NK-92 treated with Interleukin-12 subunit alpha and Interleukin-12 subunit beta, amount 100 ng/mL, for 24 hours (cell line): Measurements from ENCODE around the gene KNDC1.

Experiments
- DNase-seq: peaks from one replicate; lab custom pipeline; 2025; lab: John Stamatoyannopoulos, UW

Gene KNDC1

DNA sequence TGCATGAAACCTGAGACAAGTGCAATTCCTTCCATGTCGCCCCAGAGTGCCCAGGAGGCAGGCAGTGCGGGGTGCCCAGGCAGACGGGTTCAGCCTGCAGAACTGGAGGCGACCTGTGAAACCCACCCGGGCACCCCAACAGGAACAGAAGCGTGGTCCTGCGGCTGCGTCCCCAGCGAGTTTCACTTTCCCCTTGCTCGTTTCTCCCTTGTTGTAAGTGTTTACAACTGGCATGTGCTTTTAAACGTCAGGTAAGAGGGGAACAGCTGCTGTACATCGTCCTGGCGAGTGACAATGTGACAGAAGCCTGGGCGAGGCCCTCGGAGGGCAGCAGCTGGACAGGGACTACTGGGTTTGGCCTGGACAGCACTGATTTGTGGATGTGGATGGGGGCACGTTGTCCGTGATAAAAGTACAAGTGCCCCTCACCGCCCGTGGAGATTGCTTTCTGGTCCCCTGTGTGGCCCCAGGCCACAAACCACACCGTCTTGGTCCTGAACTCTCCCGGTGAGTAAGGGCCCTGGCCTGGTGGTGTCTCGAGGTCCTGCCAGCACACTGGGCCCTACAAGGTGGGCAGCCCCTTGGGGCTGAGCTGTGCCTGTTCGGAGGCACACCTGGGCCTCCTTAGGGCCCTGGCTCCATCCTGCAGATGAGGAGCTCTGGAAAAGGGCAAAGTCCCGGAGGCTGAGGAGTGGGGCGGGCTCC, 81.6 kb downstream of the KNDC1 start:
- DNase-seq, result no peak

DNA sequence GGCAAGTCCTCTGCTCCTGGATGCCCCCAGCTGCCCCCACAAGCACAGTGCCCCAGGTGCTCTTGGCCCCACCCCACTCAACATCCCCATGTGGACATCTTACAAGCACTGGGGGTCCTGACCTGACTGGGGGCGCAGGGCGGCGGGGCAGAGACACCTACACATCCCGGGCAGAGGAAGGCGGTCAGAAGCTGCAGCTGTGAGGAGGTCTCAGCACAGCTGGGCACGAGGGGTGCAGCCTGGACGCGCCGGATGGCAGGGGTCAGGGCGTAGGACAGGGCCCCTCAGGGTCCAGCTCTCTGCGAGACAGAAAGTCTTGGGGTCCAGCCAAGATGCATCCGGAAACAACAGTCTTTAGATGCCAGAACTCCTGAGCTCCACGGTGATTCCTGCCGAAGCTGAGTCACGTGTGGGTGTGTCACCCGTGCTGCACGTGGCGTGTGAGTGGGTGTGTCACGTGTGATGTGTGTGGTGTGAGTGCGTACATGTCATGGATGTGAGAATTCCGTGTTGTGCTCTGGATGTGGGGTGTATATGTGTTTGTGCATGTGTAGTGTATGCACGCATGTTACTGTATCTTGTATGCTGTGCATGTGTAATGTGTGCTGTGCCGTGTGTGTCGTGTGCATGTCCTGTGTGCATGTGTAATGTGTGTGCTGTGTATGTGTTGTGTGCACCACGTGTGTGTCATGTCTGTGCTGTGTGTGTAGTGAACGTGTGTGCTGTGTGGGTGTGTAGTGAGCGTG, 82.8 kb downstream of the KNDC1 start:
- DNase-seq, result no peak

DNA sequence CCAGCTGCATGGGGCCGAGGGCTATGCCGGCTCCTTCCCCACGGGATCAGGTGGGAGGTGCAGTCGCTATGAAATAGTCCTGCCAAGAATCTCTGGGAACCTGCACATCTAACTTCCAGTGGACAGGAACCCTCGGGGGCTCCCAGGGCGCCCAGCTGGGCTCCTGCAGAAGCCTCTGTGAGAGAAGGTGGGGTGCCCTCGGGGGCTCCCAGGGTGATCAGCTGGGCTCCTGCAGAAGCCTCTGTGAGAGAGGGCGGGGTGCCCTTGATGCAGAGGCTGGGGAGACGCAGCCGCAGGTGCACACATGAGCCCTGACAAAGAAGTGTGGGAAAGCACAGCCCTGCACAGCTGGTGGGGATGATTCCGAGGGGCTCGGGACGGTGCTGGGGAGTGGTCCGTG, 83.6 kb downstream of the KNDC1 start:
- DNase-seq, result no peak

DNA sequence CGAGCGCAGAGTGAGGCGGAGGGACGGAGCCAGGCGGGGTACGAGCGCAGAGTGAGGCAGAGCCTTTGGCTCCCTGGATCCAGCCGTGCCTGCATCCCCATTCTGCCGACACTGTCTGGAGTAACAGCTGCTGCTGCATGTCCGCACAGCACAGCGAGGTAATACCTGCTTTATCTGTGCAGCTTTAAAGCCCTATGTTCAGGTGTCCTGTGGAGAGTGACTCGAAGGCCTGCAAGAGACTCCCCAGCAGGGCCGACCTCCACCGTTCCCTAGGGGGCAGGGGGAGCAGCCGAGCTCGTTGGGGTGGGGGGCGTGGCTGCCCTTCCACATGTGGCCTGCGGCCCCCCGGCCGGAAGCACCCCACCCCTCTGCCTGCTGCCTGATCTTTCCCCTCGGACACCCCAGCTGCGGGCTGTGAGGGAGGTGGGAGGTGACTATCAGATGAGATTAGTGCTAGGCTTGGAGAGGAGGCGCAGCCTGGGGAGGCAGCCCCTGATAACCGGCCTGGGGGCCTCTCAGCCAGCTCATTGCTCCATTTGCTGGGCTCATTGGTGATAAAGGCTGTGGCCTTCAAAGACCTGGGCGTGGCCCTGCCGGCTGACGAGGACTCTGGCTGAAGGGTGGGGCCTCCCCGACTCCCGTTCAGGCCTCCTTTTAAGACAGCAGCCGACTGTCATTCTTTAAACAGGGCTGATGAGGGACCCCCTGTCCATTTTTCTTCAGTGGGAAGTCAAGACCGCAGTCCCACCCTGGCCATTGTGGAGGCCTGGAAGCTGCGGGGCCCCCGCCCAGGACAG, 85.6 kb downstream of the KNDC1 start:
- no peak for DNase-seq

DNA sequence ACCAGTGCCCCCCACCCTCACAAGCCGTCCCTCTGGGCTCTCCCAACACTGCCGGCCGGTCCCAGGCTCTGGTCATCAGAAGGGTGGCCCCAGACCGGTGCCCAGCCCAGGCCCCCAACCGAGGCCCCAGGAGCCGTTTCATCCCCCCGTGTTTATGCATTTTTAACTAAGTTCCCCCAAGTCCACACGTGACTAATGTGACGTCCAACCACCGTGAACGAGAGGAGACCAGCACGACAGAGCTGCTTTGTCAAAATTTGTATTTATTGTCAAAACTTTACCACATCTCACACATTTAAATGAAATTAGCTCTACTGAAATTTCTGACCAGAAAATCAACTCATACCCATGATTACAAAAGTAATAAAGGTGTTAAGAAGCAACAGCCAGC, 86.2 kb downstream of the KNDC1 start:
- no peak for DNase-seq

DNA sequence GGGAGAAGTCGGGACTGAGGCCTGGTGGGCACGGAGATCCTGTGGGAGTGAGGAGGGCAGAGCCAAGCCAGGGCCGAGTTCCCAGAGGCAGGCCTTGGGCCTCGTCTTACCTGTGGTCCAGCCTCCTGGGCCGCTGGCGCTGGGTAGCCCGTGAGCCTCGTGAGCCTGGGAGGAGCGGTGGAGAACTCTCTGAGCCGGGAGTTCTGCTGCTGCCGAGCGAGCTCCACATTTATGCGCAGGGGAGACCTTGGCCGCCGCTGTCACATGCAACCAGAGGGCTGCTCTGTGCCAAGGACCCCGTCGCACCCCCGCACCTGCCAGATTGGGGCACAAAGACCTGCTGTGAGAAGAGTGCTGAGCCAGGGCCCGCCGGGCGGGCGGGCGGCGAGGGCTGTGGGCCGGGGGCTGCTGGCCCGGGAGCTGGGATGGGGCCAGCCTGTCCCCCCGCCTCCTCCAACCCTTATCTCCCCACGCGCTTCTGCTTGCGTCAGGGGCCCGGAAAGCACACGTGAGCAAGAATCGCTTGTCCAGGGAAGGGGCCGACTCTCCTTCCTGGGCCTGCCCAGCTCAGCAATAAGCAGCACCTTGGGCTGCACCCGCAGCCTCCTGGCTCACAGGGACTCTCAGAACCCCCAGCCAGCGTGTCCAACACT, 87.8 kb downstream of the KNDC1 start:
- DNase-seq, result no peak

DNA sequence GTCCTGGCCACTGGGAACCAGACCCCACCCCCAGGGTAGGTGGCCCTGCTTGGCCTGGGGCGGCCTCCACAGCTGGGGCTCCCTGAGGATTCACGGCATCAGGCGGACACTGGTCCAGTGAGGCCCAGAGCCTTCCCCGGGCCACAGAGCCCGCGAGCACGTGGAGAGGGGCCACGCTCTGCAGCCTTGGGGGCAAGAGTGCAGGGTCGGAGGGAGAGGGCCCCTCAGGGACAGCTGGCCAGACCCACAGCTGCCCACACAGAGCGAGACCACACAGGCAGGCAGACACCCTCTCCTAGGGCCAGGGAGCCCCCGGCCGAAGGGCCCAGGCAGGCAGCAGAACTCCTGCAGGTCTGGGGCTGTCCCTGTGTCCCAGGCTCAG, 88.3 kb downstream of the KNDC1 start:
- DNase-seq, result no peak

DNA sequence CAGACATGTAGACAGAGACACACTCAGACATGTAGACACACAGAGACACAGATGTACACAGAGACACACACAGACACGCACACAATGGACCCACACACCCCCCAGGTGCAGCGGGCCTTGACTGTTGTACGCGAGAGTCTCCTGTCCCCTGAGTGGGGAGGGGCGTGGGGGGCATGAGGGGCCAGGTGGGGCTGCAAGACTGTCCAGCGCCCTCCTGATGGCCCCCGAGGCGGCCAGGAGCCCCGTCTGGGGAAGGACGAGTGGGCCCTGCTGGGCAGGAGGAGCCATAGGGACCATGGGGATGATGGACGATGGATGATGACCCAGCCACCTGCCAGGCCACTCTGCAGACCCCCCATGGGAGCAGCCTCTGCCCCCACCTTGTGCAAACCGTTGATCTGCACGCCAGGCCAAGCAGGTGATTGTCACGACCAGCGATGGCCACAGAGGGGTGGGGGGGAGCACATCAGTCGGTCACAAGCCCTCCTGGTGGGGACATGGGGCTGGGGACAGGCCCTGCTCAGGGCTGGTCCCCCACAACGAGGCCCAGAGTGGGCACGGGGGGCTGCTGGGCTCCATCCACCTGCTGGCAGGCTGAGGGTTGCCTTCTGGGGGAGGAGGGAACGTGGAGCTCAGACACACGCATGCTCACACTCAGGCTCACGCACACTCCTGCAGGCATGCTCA, 89.2 kb downstream of the KNDC1 start:
- no peak for DNase-seq

DNA sequence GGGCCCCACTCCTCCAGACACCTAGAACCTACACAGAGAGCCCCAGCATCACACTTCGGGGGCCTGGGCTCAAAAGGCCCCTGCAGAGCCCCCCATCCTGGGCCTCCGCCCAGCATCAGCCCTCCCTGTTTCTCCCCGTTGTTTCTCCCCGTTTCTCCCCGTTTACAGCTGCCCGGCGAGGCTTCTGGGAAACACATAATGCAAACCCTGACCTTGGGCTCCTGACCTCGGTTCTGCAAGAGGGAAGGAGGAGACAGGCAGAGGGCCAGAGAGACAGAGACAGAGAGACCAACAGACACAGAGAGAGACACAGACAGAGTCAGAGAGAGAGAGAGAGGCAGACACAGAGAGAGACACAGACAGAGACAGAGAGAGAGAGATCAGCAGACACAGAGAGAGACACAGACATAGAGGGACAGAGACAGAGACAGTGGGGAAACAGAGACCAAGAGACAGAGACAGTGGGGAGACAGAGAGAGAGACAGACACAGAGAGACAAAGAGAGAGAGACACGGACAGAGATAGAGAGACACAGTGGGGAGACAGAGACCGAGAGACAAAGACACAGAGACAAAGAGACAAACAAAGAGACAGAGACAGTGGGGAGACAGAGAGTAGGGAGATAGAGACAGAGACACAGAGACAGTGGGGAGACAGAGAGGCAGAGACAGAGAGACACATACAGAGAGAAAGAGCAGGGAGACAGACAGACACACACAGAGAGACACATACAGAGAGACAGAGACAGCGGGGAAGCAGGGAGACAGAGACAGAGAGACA, 90.1 kb downstream of the KNDC1 start:
- DNase-seq, result no peak

DNA sequence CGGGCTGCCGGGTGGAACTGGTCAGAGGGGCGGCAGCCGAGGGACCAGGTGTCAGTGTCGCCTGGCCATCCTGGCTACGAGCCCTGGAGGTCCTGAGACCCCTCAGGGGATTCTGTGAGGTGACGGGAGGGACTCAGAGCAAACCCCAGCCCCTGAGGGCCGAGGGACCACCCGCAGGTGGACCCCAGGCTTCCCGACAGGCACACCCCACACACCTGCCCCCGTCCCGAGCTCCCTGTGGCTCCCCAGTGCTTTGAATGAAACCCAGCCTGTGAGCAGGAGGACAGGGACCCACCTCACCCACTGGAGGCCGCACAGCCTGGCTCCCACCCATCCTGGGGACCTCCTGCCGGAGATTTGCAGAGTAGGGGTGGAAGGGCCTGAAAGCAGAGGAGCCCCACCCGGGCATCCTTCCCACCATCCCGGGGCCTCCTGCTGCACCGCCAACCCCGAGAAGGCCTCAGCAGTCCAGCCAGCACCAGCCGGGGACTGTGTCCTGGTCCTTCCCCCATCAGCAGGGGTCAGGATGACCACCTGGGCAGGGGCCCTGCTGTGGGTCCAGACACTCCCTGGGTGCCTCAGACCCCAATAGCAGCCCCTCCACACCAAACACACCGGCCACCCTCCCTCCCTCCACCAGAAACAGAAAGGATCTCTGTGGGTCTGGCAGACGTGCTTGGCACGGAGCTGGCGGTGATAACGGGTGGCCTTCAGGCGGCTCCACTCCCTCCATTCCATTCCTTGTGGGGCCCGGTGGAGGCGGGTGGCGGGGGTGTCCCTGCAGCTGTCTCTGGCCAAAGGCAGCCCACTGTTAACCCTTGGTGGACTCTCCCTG, 91.6 kb downstream of the KNDC1 start:
- DNase-seq, result no peak

DNA sequence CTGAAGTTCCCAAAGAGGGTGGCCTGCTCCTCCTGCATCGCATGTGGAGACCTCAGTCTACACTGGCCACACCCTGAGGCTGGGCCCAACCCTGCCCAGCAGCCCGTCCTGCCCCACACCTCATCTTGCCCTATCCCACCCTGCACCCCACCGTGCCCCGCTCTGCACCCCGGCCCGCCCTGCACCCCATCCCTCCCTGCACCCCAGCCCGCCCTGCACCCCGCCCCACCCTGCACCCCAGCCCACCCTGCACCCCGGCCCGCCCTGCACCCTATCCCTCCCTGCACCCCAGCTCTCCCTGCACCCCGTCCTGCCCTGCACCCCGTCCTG, 92.2 kb downstream of the KNDC1 start:
- no peak for DNase-seq

DNA sequence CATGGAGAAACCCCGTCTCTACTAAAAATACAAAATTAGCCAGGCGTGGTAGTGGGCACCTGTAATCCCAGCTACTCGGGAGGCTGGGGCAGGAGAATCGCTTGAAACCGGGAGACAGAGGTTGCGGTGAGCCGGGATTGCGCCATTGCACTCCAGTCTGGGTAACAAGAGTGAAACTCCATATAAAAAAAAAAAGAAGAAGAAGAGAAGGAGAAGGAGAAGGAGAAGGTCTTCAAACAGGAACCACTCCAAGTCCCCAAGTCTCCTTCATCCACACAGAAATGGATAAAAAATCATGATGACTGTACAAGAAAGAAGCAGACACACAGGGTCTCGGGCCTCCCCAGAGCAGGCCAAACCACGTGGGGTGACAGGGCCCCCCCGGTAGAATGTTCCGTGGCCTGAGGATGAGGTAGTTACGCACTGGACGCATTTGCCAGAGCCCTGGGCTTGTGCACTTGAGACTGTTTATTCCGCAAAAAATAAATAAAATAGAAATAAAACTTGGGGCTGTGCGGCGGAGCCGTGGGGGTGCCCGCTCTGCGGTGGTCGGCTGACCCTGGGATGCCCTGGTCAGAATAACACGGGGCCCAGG, 93.4 kb downstream of the KNDC1 start:
- DNase-seq, result no peak

DNA sequence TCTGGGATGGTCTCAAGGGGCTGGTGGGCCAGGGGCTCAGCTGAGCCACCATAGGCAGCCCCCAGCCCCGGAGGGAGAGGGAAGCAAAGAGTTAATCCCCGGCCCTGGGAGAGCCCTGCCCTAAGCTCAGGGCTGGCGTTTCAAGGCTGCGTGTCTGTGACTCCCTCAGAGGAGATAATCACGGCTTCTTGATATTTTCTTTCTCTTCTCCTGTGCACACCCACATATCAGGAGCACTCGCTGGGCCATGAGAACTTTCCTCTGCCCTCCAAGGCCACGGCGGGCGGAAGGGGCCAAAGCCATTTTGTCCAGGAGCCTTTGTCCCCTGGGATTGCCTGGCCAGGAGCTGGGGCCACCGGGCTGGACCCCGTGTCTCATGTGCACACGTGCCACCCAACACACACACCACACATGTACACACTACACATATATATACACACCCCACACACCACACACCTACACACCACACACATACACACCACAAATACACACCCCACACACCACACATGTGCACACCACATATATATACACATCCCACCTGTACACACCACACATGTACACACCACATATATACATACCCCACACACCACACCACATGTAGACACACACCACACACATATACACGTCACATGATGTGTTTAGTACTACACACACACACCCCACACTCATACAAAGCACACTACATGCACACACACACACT, 94.6 kb downstream of the KNDC1 start:
- no peak for DNase-seq

DNA sequence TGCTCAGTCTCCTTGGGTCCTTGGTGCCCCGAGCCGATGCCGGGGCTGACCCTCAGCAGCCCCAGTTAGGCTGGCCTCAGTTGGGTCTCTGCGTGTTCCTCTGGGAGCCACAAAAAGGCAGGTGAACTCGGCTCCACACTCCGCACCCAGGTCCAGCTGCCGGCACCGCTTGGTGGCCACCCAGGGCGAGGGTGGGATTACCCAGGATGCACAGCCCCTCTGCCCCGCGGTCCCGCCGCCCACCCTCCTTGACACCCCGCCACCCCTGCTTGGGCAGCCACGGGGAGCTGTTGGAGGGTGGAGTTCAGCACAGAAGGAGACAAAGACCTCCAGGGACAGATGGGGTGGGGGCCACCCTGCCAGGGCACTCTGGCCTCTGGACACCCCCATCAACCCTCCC, 95.3 kb downstream of the KNDC1 start:
- DNase-seq, result no peak

DNA sequence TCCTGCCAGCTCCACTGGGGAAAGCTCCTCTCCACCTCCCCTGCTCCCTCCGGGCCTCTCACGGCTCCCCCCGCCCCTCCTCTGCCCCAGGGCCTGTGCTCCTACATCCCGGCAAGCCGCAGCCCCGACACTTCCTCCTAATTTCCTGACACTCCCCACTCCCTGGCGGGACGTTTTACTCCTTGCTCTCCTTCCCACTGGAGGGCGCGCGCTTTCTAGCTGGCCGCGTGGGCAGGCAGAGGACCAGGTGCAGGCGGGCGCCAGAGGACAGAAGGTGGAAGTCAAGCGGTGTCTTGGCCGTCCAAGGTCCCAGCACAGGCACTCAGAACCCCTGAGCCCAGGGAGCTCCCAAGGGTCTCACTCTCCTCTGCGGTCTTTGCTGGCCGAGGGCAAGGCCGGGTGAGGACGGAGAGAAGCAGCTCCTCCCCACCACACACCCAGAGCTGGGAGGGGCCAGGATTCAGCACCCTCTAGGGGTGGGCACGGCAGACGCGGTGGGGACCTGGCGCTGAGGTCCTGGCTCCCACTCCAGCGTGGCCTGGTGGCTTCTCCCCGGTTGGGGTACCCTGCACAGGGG, 97.6 kb downstream of the KNDC1 start:
- no peak for DNase-seq

DNA sequence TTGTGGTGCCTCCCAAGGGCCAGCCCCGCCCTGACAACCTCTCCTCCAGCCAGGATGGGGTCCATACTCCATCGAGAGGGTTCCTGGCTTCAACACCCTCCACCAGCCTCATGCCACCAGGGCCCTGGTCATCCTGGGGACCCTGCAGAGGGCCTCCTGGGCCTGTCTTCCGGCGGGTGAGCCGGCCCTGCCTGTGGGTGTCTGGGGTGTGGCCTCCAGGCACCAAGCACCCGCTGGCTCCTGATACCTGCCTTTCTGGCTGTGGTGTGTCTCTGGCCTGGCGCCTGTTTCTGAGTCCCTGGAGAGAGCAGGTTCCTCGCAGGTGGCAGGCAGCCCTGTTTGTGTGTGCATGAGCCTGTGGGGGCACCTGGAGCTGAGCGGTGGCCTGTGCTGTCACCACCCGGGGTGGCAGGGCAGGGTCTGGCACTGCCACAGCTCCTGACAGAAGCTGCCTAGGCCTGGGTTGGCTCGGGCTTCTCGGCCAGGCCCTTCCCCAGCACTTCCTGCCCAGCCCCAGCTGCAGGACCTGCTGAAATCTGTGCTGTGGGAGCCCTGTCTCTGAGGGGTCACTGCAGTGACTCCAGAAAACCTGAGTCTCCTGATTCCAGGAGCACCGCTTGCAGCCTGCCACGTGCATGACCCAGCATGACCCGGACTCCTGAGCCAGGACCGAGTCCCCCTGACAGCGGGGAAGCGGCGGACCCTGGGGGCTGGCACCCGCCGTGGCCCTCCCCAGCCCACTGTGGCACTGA, 98.2 kb downstream of the KNDC1 start:
- DNase-seq, result no peak

DNA sequence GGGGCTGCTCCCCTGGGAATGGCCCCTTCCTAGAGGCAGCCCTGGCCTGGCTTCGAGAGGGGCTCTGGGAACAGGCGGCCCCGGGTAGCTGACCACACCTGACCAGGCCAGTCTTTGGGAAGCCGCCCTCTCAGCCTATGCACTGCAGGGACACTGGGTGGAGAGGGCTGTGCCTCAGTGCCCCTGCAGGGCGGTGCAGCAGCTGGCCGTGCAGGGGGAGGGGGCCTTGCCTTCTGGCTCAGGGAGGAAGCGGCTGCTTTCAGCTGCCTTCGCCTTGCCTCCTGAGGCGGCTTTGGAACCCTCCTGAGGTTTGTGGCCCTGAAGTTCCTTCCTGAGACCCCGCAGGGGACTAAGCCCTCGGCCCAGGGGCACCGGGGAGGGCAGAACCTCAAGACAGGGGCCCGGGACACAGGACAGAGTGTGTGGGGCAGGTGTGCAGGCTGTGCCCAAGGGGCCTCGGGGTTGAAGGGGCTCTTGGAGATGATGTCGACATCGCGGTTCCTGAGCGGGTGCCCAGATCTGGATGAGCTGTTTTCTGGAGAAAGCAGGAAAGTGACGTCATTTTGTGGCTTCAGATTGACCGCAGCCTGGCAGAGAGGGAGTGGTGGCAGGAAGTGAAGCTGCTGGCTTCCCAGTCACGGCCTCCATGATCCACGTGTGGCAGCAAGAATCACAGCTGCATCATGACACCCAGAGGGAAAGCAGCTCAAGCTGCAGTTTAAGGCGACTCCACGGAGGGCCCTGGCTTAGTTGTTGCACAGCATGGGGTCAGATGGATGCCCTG, 99.0 kb downstream of the KNDC1 start:
- no peak for DNase-seq
